Measurements from ENCODE around the gene NTF3. TPM values are rescaled to one million over a fixed set of nuclear protein-coding genes. Genes with fewer than 3 reads are reported as not detected.
A peak's percentile ranks its signal among the peaks of the same experiment; 100 is the strongest.

NTF3 gene
- polyA plus RNA-seq, 1 donor (not counting 4 experiments of a cell fraction or from before 2014, with no cell fraction given), result not detected

DNA sequence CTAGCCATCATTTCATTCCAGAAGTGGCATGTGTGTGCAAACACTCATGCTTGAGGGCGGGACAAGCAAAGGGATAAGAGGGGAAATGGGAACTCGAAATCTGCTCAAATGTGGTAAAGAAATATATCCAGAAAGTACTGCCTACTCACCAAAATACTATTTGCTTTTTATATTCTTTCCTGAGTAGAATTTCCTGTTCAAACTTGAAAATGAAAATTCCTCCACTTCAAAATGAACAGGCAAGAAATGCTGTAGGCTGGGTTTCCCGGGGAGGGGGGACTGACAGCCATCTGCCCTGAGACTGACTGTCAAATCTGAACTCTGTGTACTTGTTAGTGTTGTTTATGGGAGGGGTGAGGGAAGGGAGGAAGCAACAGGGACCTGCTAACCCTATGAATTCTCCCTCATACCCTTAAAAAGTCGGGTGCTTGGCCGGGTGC lies 34.6 kb downstream of the NTF3 start:
- H3K4me2 ChIP-seq (ENCODE audit: control insufficient read depth, extremely low read depth, insufficient read depth, low read depth, low read length), result peak overlapping the region; percentile 53
- dilution Hi-C loops (cut with MboI; ENCODE audit: extremely low pct_ligation_motif_present, low sequenced_read_pairs), result no loop called here
- no peak overlapping the region for H3K9ac ChIP-seq (ENCODE audit: control insufficient read depth, extremely low read depth, insufficient read depth, low read length)
- H4K20me1 ChIP-seq (ENCODE audit: control insufficient read depth, extremely low read depth, insufficient read depth, low read length), result no peaks in the 10 kb centered on the region
- H3K4me3 ChIP-seq (ENCODE audit: control insufficient read depth in 2 of 3, extremely low read depth in 1 of 3, insufficient read depth in 2 of 3, low read depth in 1 of 3, low read length in 3 of 3), result no peak overlapping the region
- H3K9me1 ChIP-seq (ENCODE audit: control insufficient read depth, extremely low read depth, insufficient read depth, low read length), result no peaks in the 10 kb centered on the region
- no peak for TF ChIP-seq EZH2 (IDR thresholded peaks at IDR 0.05; ENCODE audit: low read length)
- TF ChIP-seq, protein P1, sequence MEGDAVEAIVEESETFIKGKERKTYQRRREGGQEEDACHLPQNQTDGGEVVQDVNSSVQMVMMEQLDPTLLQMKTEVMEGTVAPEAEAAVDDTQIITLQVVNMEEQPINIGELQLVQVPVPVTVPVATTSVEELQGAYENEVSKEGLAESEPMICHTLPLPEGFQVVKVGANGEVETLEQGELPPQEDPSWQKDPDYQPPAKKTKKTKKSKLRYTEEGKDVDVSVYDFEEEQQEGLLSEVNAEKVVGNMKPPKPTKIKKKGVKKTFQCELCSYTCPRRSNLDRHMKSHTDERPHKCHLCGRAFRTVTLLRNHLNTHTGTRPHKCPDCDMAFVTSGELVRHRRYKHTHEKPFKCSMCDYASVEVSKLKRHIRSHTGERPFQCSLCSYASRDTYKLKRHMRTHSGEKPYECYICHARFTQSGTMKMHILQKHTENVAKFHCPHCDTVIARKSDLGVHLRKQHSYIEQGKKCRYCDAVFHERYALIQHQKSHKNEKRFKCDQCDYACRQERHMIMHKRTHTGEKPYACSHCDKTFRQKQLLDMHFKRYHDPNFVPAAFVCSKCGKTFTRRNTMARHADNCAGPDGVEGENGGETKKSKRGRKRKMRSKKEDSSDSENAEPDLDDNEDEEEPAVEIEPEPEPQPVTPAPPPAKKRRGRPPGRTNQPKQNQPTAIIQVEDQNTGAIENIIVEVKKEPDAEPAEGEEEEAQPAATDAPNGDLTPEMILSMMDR (optimal IDR thresholded peaks at IDR 0.05 in 1 of 3, IDR thresholded peaks at IDR 0.05 in 1 of 3, conservative IDR thresholded peaks at IDR 0.05 in 1 of 3; ENCODE audit: extremely low read depth in 1 of 3, insufficient read depth in 2 of 3, low read length in 3 of 3), result no peak
- H3K27ac ChIP-seq (ENCODE audit: control insufficient read depth, insufficient read depth, low read length), result no peak overlapping the region
- no peak overlapping the region for H2AFZ ChIP-seq (ENCODE audit: control insufficient read depth, low read length)
- FAIRE-seq, result peak; percentile 32
- H3K4me1 ChIP-seq (ENCODE audit: control insufficient read depth, extremely low read depth, insufficient read depth, low read length), result peaks cover 4% of the 10 kb centered on the region
- H3K9me3 ChIP-seq (ENCODE audit: control insufficient read depth, low read depth, low read length), result no peaks in the 10 kb centered on the region
- DNase-seq (ENCODE audit: low read depth, low spot score), result no peak
- no peaks in the 10 kb centered on the region for H3K36me3 ChIP-seq (ENCODE audit: control insufficient read depth in 2 of 2, extremely low read depth in 1 of 2, insufficient read depth in 2 of 2, low read length in 2 of 2)
- H3K79me2 ChIP-seq (ENCODE audit: control insufficient read depth, insufficient read depth, low read length), result no peaks in the 10 kb centered on the region
- no peaks in the 10 kb centered on the region for H3K27me3 ChIP-seq (ENCODE audit: control insufficient read depth, extremely low read depth, insufficient read depth, low read length)

- Histone ChIP-seq H3K4me1 (ENCODE audit: control insufficient read depth, extremely low read depth, insufficient read depth, low read length) (peaks cover 4% of the 10 kb centered on the region), H4K20me1 (ENCODE audit: control insufficient read depth, extremely low read depth, insufficient read depth, low read length) (no peaks in the 10 kb centered on the region), H3K9me1 (ENCODE audit: control insufficient read depth, extremely low read depth, insufficient read depth, low read length) (no peaks in the 10 kb centered on the region), H3K4me2 (ENCODE audit: control insufficient read depth, extremely low read depth, insufficient read depth, low read depth, low read length) (no peak overlapping the region), H3K79me2 (ENCODE audit: control insufficient read depth, insufficient read depth, low read length) (no peaks in the 10 kb centered on the region), H3K9me3 (ENCODE audit: control insufficient read depth, low read depth, low read length) (no peaks in the 10 kb centered on the region), H3K9ac (ENCODE audit: control insufficient read depth, extremely low read depth, insufficient read depth, low read length) (no peak overlapping the region), H3K36me3 (ENCODE audit: control insufficient read depth in 2 of 2, extremely low read depth in 1 of 2, insufficient read depth in 2 of 2, low read length in 2 of 2) (no peaks in the 10 kb centered on the region), H3K4me3 (ENCODE audit: control insufficient read depth in 2 of 3, extremely low read depth in 1 of 3, insufficient read depth in 2 of 3, low read depth in 1 of 3, low read length in 3 of 3) (no peak overlapping the region), H3K27me3 (ENCODE audit: control insufficient read depth, extremely low read depth, insufficient read depth, low read length) (no peaks in the 10 kb centered on the region), H2AFZ (ENCODE audit: control insufficient read depth, low read length) (no peak overlapping the region), H3K27ac (ENCODE audit: control insufficient read depth, insufficient read depth, low read length) (no peak overlapping the region)
- DNase-seq (ENCODE audit: low read depth, low spot score) (no peak), FAIRE-seq (no peak)
- TF ChIP-seq EZH2 (IDR thresholded peaks at IDR 0.05; ENCODE audit: low read length), result no peak
- TF ChIP-seq, protein P1 (optimal IDR thresholded peaks at IDR 0.05 in 1 of 3, IDR thresholded peaks at IDR 0.05 in 1 of 3, conservative IDR thresholded peaks at IDR 0.05 in 1 of 3; ENCODE audit: extremely low read depth in 1 of 3, insufficient read depth in 2 of 3, low read length in 3 of 3), result no peak
- dilution Hi-C loops (cut with MboI; ENCODE audit: extremely low pct_ligation_motif_present, low sequenced_read_pairs), result no loop called here
Measured at GRCh38 chr12:5467931-5468330, 36.0 kb downstream of the NTF3 start.
